SK-N-SH treated with all-trans-retinoic acid at 6 μM for 48 hours (cell line): ENCODE measurements around the gene ENTR1.

Source experiments
- ISL1 ChIP-seq: fragments of 250-450 bp; sonication (Bioruptor Pico); IDR thresholded peaks from 2 replicates; pipeline ENCODE4 v2.1.2; 2022; ENCODE audit warnings: mild to moderate bottlenecking, moderate library complexity
- RARB ChIP-seq: fragments of 250-450 bp; sonication (Bioruptor Pico); IDR thresholded peaks from 2 replicates; pipeline ENCODE4 v1.8.0; 2021; ENCODE audit warnings: mild to moderate bottlenecking, moderate library complexity
- TCF4 ChIP-seq: fragments of 250-450 bp; sonication (Bioruptor Pico); IDR thresholded peaks from 2 replicates; pipeline ENCODE4 v1.8.0; 2021; ENCODE audit warnings: mild to moderate bottlenecking, moderate library complexity, borderline replicate concordance
- ZNF565 ChIP-seq: fragments of 450-650 bp; formaldehyde crosslinking; conservative IDR thresholded peaks from 2 replicates; pipeline ENCODE4 v1.5.0; 2020; ENCODE audit warnings: low read depth, mild to moderate bottlenecking, moderate library complexity
- ZNF70 ChIP-seq: fragments of 450-650 bp; formaldehyde crosslinking; IDR thresholded peaks from 2 replicates; pipeline ENCODE4 v1.5.0; 2020; ENCODE audit warnings: mild to moderate bottlenecking, moderate library complexity

DNA sequence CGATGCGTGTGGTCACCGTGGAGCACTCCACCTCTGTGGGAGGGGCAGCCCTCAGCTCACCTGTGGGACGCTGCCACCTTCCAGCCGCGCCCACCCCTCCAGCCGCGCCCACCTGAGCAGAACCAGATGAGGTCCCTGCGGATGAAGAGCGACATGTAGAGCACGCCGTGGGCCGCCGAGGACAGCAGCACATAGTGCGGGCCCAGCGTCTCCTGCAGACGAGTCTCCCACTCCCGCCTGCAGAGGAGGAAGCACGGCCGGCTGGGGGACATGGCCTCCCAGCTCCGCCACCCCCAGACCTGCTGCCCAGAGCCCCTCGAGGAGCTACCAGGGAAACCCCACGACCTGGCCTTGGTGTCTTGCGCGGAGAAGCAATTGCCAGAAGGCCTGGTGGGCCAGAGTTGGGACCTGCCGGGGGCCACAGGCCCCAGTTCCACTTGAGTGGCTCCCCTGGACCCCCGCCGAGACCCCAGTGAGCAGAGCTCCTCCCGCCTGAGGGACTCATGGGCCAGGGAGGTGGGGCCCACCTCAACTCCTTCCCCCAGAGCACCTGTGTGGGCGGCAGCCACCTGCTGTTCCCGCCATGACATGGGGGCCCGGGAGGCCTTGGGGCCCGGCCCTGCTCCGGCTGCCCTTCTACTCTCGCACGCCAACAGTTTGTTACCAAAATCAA lies 22.8 kb upstream of the ENTR1 start:
- TF ChIP-seq RARB (CRISPR knock-in tag): no peak
- TF ChIP-seq ISL1 (CRISPR knock-in tag): no peak
- no peak for TF ChIP-seq ZNF565 (CRISPR knock-in tag)
- no peak for TF ChIP-seq ZNF70
- TF ChIP-seq TCF4: no peak
